Neural cell (in vitro differentiated cells): Measurements from ENCODE around the gene GTPBP1.
A peak's percentile ranks its signal among the peaks of the same experiment; 100 is the strongest.

Source experiments
- CTCF ChIP-seq: fragments of 450-650 bp; IDR thresholded peaks from 2 replicates; pipeline ENCODE4 v1.5.1; 2014; ENCODE audit warnings: antibody characterized with exemption, mild to moderate bottlenecking, moderate library complexity; ENCODE audit not compliant: poor library complexity, severe bottlenecking
- EP300 ChIP-seq: fragments of 450-650 bp; conservative IDR thresholded peaks from 2 replicates; pipeline ENCODE4 v1.6.1; 2014; ENCODE audit warnings: antibody characterized with exemption, mild to moderate bottlenecking, moderate library complexity; ENCODE audit not compliant: poor library complexity, severe bottlenecking
- EZH2 ChIP-seq: fragments of 200-600, 300-800 bp; shearing (Covaris generic), sonication (generic); IDR thresholded peaks from 2 replicates; pipeline ENCODE4 v1.6.1; 2014; ENCODE audit warnings: antibody characterized with exemption, low read length, borderline replicate concordance, mild to moderate bottlenecking; ENCODE audit not compliant: insufficient read depth, poor library complexity, severe bottlenecking
- MXI1 ChIP-seq: fragments of 450-650 bp; conservative IDR thresholded peaks from 2 replicates; pipeline ENCODE4 v1.6.1; 2014; ENCODE audit warnings: antibody characterized with exemption, mild to moderate bottlenecking; ENCODE audit not compliant: poor library complexity, severe bottlenecking
- POLR2AphosphoS5 ChIP-seq: IDR thresholded peaks from 2 replicates; pipeline ENCODE4 v1.6.1; 2012
- RAD21 ChIP-seq: fragments of 450-650 bp; conservative IDR thresholded peaks from 2 replicates; pipeline ENCODE4 v1.6.1; 2014; ENCODE audit warnings: antibody characterized with exemption, mild to moderate bottlenecking, moderate library complexity
- REST ChIP-seq: IDR thresholded peaks from 2 replicates; pipeline ENCODE4 v1.6.1; 2012; ENCODE audit warnings: borderline replicate concordance
- SMC3 ChIP-seq: fragments of 450-650 bp; conservative IDR thresholded peaks from 2 replicates; pipeline ENCODE4 v1.6.1; 2014; ENCODE audit warnings: antibody characterized with exemption, mild to moderate bottlenecking, moderate library complexity; ENCODE audit not compliant: poor library complexity
- TAF1 ChIP-seq: IDR thresholded peaks from 2 replicates; pipeline ENCODE4 v1.6.1; 2012; ENCODE audit warnings: low read depth

GRCh38 chr22:38754751-38755154 is 49.0 kb downstream of the GTPBP1 start:
- TF ChIP-seq EP300 (no peak), CTCF (no peak), RAD21 (no peak), EZH2 (no peak), MXI1 (no peak), POLR2AphosphoS5 (no peak), TAF1 (peak; percentile 29), SMC3 (no peak), REST (no peak)
